COLO668 (cell line): ENCODE data around the gene SLC22A3.
"Not testable (repeated sequence)": the region's sequence is repeated elsewhere in the genome, so short reads cannot be mapped to it uniquely, and the experiment has no call there.

ENCODE experiments used
- DNase-seq: peaks from one replicate; lab custom pipeline; 2025; ENCODE audit not compliant: unreplicated experiment; lab: John Stamatoyannopoulos, UW

The SLC22A3 gene

GRCh38 chr6:160438481-160438880 lies 90.3 kb downstream of the SLC22A3 start:
- no peak for DNase-seq

GRCh38 chr6:160439751-160440150 lies 91.6 kb downstream of the SLC22A3 start:
- DNase-seq = no peak

- DNase-seq = no peak
These were observed 94.0 kb downstream of the SLC22A3 start for GRCh38 chr6:160442151-160442550.

GRCh38 chr6:160445130-160445529 lies 97.0 kb downstream of the SLC22A3 start:
- DNase-seq = no peak

- DNase-seq = no peak
These were observed 99.2 kb downstream of the SLC22A3 start for GRCh38 chr6:160447350-160447749.

GRCh38 chr6:160449787-160450186 lies 101.6 kb downstream of the SLC22A3 start:
- not testable (repeated sequence) for DNase-seq

- no peak for DNase-seq
These were observed 102.7 kb downstream of the SLC22A3 start for GRCh38 chr6:160450849-160451248.

GRCh38 chr6:160454303-160454702 lies 106.1 kb downstream of the SLC22A3 start:
- no peak for DNase-seq

GRCh38 chr6:160455081-160455480 lies 106.9 kb downstream of the SLC22A3 start:
- no peak for DNase-seq

GRCh38 chr6:160455541-160456213 lies 107.5 kb downstream of the SLC22A3 start:
- peak; percentile 12 for DNase-seq

GRCh38 chr6:160456214-160456546 lies 108.0 kb downstream of the SLC22A3 start:
- no peak for DNase-seq

GRCh38 chr6:160457823-160458222 lies 109.6 kb downstream of the SLC22A3 start:
- no peak for DNase-seq

- DNase-seq = no peak
These were observed 113.5 kb downstream of the SLC22A3 start for GRCh38 chr6:160461641-160462040.

GRCh38 chr6:160462116-160462515 lies 113.9 kb downstream of the SLC22A3 start:
- no peak for DNase-seq

- no peak for DNase-seq
These were observed 114.5 kb downstream of the SLC22A3 start for GRCh38 chr6:160462551-160463109.

- no peak for DNase-seq
These were observed 116.6 kb downstream of the SLC22A3 start for GRCh38 chr6:160464744-160465143.

GRCh38 chr6:160467261-160467871 lies 119.2 kb downstream of the SLC22A3 start:
- DNase-seq = not testable (repeated sequence)

- no peak for DNase-seq
These were observed 121.0 kb downstream of the SLC22A3 start for GRCh38 chr6:160469153-160469552.

- DNase-seq = not testable (repeated sequence)
These were observed 127.9 kb downstream of the SLC22A3 start for GRCh38 chr6:160476056-160476455.

- DNase-seq = not testable (repeated sequence)
These were observed 128.9 kb downstream of the SLC22A3 start for GRCh38 chr6:160477072-160477471.

GRCh38 chr6:160477901-160478300 lies 129.7 kb downstream of the SLC22A3 start:
- no peak for DNase-seq

GRCh38 chr6:160487116-160487515 lies 138.9 kb downstream of the SLC22A3 start:
- no peak for DNase-seq

- no peak for DNase-seq
These were observed 140.9 kb downstream of the SLC22A3 start for GRCh38 chr6:160489091-160489490.
